GM12874 (cell line): ENCODE results near the gene KCNQ5.

Source experiments
- CTCF ChIP-seq: IDR thresholded peaks from 2 replicates; pipeline ENCODE4 v1.5.1; 2011; ENCODE audit warnings: low read depth, mild to moderate bottlenecking, control low read depth, low read length, moderate library complexity; ENCODE audit not compliant: insufficient read depth

Gene KCNQ5

DNA sequence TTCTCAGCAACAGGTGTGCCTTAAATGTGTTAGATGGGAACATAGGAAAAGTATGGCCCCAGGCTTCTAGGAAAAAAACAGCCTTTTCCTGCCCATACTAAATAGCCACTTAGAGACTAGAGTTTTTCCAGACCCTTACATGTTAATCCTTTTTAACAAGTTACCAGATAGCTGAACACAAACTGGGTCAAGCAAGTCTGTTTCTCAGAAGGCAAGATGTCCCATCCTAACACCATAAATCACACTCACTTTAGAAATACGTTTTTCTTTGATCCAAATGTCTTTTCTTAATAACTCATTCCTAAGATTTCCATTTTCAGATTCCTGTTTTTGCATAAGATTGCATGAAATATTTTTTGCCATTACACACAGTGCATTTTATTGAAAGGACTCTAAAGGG lies 241.3 kb downstream of the KCNQ5 start:
- TF ChIP-seq CTCF: no peak

DNA sequence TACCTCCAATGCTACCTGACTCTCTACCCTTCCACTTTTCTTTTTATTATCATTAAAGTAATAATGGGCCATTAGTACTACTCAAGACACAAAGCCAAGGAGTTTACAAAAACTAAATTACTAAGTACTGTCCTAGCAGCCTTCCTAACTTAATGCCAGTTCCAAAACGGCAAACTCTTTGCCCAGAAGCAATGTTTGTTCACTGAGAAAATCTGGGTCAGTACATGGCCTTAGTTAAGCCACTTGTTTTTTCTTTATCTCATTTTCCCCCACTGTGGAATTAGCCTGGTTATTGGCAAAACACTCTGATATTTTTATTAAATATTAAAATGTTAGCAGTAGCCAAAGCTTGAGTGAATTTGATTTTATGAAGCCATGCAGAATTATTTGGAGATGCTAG lies 242.4 kb downstream of the KCNQ5 start:
- TF ChIP-seq CTCF: no peak

DNA sequence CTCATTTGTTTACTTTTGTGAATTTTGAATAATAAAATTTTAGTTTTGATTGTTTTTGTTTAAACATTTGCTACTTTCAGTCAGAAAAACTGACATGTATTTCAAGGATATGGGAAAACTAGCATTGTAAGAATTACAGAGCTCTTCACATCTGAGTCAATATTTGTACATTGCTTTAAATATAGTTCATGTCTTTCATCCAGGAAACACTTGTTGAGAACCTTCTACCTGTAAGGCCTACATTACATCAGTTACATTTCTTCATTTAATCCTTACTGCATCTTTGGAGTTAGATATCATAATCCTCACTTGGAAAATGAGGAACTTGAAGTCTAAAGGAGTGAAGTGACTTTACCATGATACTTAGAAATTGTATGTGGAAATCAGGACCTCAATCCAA lies 242.9 kb downstream of the KCNQ5 start:
- TF ChIP-seq CTCF: no peak

DNA sequence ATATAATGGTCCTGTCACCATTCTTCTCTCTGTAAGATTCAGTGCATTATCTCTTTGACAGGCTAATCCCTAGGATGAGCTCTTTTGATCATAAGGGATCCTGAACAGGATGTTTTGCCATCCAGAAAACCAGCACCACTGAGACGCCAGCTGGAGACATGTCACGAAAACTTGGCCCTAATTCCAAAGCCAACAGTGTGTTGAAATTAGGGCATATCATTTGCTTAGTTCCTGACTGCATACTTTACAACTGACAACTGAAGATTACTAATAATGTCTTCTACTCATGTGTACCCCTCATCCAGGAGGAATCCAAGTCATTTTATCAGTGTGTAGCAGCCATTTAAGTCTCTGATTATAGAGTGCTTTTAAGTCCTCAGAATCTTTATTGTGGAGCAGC lies 243.6 kb downstream of the KCNQ5 start:
- TF ChIP-seq CTCF: no peak

DNA sequence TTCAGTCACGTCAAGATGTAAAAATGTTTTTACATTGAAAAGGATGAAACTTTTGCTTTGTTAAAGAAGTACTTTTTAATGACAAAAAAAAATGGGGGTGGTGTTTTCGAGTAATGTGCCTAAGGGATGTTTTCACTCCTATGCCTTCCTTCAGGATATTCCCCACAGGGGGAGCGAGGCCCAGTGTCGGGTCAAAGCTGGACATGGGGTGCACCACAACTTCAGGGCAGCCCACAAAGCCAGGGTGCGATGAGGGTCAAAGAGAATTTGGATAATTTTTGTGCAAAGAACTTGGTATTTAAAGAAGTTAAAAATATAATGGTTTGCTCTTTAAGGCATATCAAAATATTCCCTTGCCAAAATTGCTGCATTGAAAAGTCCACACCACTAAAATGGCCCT lies 247.8 kb downstream of the KCNQ5 start:
- TF ChIP-seq CTCF: no peak

DNA sequence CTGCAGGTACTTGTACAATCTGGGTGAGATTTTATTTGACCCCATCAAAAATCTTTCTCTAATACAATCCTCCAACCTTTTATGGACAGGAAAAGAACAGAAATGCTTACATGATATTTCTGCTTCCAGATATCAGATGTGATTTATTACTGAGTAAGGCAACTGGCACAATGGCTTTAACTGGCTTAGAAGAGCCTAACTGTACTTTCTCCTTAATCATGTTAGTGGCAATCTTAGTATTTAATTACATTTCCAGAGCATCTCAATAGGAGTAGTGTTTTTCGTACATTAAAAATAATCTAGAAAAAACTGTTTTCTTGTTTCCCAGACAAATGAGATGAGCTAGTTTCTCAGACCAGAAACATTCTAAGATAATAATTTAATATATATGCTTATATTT lies 251.6 kb downstream of the KCNQ5 start:
- TF ChIP-seq CTCF: no peak

DNA sequence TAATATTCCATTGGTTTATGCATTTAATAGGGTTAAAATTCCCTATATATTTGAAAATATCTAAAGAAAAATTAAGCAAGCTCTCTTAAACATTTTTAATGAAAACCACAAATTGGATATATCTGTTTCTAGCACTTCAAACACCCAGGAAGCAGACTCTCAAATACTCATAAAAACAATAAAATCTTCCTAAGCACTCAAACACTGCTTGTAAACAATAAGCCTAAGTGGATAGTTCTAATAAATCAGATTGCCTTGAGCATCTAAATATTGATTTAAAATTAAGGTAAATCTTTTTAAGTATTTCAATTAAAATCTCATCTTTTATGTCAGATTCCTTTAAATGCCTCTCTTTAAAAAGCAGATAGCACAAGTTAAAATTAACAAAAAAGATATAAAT lies 254.4 kb downstream of the KCNQ5 start:
- no peak for TF ChIP-seq CTCF

GRCh38 chr6:72886170-72886569 lies 264.3 kb downstream of the KCNQ5 start:
- TF ChIP-seq CTCF: no peak
